HepG2 (cell line): ENCODE data around the gene TBC1D22A. TPM values are rescaled to one million over a fixed set of nuclear protein-coding genes. Genes with fewer than 3 reads are reported as not detected.

Experiments used
- AHDC1 ChIP-seq: sonication (generic); formaldehyde crosslinking; IDR thresholded peaks from 2 replicates; pipeline ENCODE4 v1.5.1; 2020; ENCODE audit warnings: mild to moderate bottlenecking, missing genetic modification reagents, borderline replicate concordance
- ARID5B ChIP-seq: IDR thresholded peaks from 2 replicates; pipeline ENCODE4 v1.4.0; 2020; ENCODE audit warnings: mild to moderate bottlenecking, missing genetic modification reagents
- MYC ChIP-seq: sonication (generic); formaldehyde crosslinking; IDR thresholded peaks from 2 replicates; pipeline ENCODE4 v1.9.0; 2021; ENCODE audit warnings: missing genetic modification reagents, borderline replicate concordance
- SNAPC4 ChIP-seq: sonication (generic); formaldehyde crosslinking; IDR thresholded peaks from 2 replicates; pipeline ENCODE4 v1.4.0; 2020; ENCODE audit warnings: mild to moderate bottlenecking, missing genetic modification reagents
- TBP ChIP-seq: sonication (generic); formaldehyde crosslinking; IDR thresholded peaks from 2 replicates; pipeline ENCODE4 v1.5.0; 2020; ENCODE audit warnings: missing genetic modification reagents
- ZBTB34 ChIP-seq: sonication (generic); formaldehyde crosslinking; IDR thresholded peaks from 2 replicates; pipeline ENCODE4 v1.8.0; 2022; ENCODE audit warnings: mild to moderate bottlenecking, missing genetic modification reagents
- ZNF724P ChIP-seq: sonication (generic); formaldehyde crosslinking; IDR thresholded peaks from 2 replicates; pipeline ENCODE4 v1.8.0; 2022; ENCODE audit warnings: missing genetic modification reagents, borderline replicate concordance
- polyA plus RNA-seq, 8 experiments: library from polyadenylated mRNA; depleted of rRNA in 3 of 8; stranded (reverse) in 7 of 8; unstranded in 1 of 8; fragments of >200 nt; fragmentation: Illumina TruSeq in 4 of 8; extraction: Trizol in 4 of 8; gene quantifications; 2 replicates each; pipeline versions ENCODE4 v1.2.1 to v1.2.3, GENCODE V29; 2011 to 2016; ENCODE audit warnings: low read depth in 4 of 8, missing spikeins in 1 of 8, mixed read lengths in 1 of 8; ENCODE audit not compliant: insufficient read depth in 1 of 8
- total RNA-seq, 5 experiments: library from RNA; depleted of rRNA; stranded (reverse); fragments of >200 nt; fragmentation: Illumina TruSeq; extraction: Trizol; gene quantifications; 2 replicates each; pipeline ENCODE4 v1.2.3, GENCODE V29; 2016; ENCODE audit warnings: low read depth in 1 of 5

TBC1D22A gene
- total and polyA plus RNA-seq, 2 of the 13 experiments (the other 11 are each of a cell fraction or from before 2014, with no cell fraction given) = 17.3 to 18.0 TPM

- TF ChIP-seq MYC (CRISPR knock-in tag) = peak; percentile 49; the same call in 1 of the 2 replicates
- TF ChIP-seq ZBTB34 (CRISPR knock-in tag) = peak; percentile 99
- TF ChIP-seq ZNF724P (CRISPR knock-in tag) = no peak
- no peak for TF ChIP-seq TBP
- 0 out of 2 replicates have a peak, but pooled peaks have one; percentile 10 for TF ChIP-seq ARID5B (CRISPR knock-in tag)
- 0 out of 2 replicates have a peak, but pooled peaks have one; percentile 14 for TF ChIP-seq AHDC1 (CRISPR knock-in tag)
- TF ChIP-seq SNAPC4 (CRISPR knock-in tag) = 0 out of 2 replicates have a peak, but pooled peaks have one; percentile 42
Measured at GRCh38 chr22:46815896-46816731, 53.7 kb downstream of the TBC1D22A start (continued).
